ENCODE measurements around the gene IFT57. TPM values are rescaled to one million over a fixed set of nuclear protein-coding genes. Genes with fewer than 3 reads are reported as not detected.

IFT57 gene
- total and polyA plus RNA-seq, 7 donors: 34.4 to 55.0 (median 42.5) TPM

- no peak for DNase-seq
- Histone ChIP-seq H3K4me1 (peaks cover 0 to 7% (median 6%) of the 10 kb centered on the region in 4 donors), H3K36me3 (no peaks in the 10 kb centered on the region), H3K27me3 (no peaks in the 10 kb centered on the region), H3K9me3 (no peaks in the 10 kb centered on the region), H3K27ac (no peak overlapping the region), H3K4me3 (no peak overlapping the region)
- intact Hi-C loops (cut with DNase I): no loop called here
- WGBS, 2 donors: 71 to 90% methylated on average over 6 of the region's 6 CpGs
- TF ChIP-seq, protein P1, sequence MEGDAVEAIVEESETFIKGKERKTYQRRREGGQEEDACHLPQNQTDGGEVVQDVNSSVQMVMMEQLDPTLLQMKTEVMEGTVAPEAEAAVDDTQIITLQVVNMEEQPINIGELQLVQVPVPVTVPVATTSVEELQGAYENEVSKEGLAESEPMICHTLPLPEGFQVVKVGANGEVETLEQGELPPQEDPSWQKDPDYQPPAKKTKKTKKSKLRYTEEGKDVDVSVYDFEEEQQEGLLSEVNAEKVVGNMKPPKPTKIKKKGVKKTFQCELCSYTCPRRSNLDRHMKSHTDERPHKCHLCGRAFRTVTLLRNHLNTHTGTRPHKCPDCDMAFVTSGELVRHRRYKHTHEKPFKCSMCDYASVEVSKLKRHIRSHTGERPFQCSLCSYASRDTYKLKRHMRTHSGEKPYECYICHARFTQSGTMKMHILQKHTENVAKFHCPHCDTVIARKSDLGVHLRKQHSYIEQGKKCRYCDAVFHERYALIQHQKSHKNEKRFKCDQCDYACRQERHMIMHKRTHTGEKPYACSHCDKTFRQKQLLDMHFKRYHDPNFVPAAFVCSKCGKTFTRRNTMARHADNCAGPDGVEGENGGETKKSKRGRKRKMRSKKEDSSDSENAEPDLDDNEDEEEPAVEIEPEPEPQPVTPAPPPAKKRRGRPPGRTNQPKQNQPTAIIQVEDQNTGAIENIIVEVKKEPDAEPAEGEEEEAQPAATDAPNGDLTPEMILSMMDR (IDR thresholded peaks at IDR 0.05): no peak
- no peak for TF ChIP-seq EP300 (IDR thresholded peaks at IDR 0.05)
- TF ChIP-seq POLR2A (IDR thresholded peaks at IDR 0.05): no peak
- no peak for TF ChIP-seq POLR2AphosphoS5 (IDR thresholded peaks at IDR 0.05)
Measured at GRCh38 chr3:108117241-108117775, 104.9 kb downstream of the IFT57 start.

DNA sequence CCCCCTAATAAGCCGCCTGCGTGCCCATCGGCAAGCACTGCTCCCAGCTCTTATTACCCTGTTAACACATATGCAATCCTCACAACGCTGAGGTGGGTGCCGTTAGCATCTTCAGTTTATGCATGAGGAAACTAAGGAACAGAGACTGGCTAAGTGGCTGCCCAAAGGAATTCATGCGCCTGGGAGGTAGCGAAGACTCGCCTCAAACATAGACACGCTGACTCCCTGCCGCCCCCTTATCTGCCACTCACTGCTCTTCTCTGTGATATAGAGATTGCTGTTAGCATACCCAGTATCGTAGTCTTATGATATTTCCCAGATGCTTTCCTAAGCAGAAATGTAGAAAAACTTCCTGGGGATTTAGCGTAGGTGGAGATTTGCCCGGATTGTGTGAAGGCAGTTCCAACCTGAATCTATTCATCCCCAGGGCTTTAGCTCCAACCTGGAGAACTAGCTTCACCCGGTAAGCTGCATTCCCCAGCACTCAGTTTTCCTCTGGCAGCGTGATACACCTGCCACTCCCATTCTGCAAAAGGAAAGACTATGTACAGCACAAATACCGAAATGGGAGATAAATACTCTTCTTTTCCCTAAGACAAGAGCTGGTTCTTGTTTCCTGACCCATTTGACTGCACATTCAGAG, 107.7 kb downstream of the IFT57 start:
- no peak for TF ChIP-seq POLR2AphosphoS5 (IDR thresholded peaks at IDR 0.05)
- TF ChIP-seq EP300 (IDR thresholded peaks at IDR 0.05): no peak
- TF ChIP-seq, protein P1 (IDR thresholded peaks at IDR 0.05): no peak
- no peak for TF ChIP-seq POLR2A (IDR thresholded peaks at IDR 0.05)
- Histone ChIP-seq H3K4me3 (no peak overlapping the region), H3K36me3 (no peaks in the 10 kb centered on the region), H3K27me3 (no peaks in the 10 kb centered on the region), H3K9me3 (no peaks in the 10 kb centered on the region), H3K4me1 (peaks cover 0 to 7% (median 6%) of the 10 kb centered on the region in 4 donors), H3K27ac (no peak overlapping the region)
- WGBS, 2 donors: 85 to 91% methylated on average over 16 of the region's 16 CpGs
- intact Hi-C loops (cut with DNase I): no loop called here
- no peak for DNase-seq

DNA sequence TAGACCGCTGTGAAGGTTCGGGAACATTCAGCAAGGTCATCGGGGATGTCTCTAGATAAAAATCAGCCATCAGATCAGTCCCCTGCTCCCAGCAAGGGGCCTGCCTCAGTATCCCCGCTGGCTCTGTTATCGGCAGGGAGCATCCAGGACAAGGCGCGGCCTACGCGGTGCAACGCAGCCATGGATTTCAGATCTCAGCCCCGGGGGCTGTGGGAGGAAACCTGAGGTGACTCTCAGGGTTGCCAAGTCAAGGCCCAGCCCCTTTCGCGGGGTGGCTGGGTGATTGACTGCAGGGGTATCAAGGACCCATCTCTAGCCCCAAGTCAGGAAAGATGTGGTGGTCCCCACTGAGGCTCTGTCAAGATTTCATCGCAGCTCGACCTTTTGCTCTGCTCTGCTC, 108.2 kb downstream of the IFT57 start:
- intact Hi-C loops (cut with DNase I): no loop called here
- no peak for TF ChIP-seq EP300 (IDR thresholded peaks at IDR 0.05)
- TF ChIP-seq POLR2AphosphoS5 (IDR thresholded peaks at IDR 0.05): no peak
- TF ChIP-seq, protein P1 (IDR thresholded peaks at IDR 0.05): no peak
- TF ChIP-seq POLR2A (IDR thresholded peaks at IDR 0.05): no peak
- Histone ChIP-seq H3K4me3 (no peak overlapping the region), H3K27ac (no peak overlapping the region), H3K9me3 (no peaks in the 10 kb centered on the region), H3K27me3 (no peaks in the 10 kb centered on the region), H3K4me1 (peaks cover 0 to 7% (median 6%) of the 10 kb centered on the region in 4 donors), H3K36me3 (no peaks in the 10 kb centered on the region)
- no peak for DNase-seq
- 94 to 96% methylated on average over 15 of the region's 15 CpGs for WGBS, 2 donors

DNA sequence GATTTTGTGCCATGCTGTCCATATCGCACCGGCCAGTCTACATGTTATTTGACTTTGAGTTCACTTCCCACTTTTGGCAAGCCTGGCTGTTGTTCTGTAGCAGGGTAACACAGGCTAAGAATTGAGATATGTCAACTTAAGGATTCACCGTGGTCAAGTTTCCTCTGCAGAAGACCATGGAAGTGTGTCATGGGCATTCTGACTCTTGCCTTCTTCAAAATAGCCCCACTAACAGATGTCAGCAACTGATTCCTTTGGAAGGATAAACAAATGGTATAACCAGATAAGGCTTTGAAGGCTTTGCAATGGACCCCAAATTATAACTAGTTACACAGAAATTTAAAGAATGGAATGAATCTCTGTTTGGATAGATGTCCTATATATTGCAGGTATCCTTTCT, 111.3 kb downstream of the IFT57 start:
- no peaks in the 10 kb centered on the region for H3K9me3 ChIP-seq
- no peak for TF ChIP-seq POLR2AphosphoS5 (IDR thresholded peaks at IDR 0.05)
- no peak for TF ChIP-seq POLR2A (IDR thresholded peaks at IDR 0.05)
- TF ChIP-seq, protein P1 (IDR thresholded peaks at IDR 0.05): no peak
- TF ChIP-seq EP300 (IDR thresholded peaks at IDR 0.05): no peak
- no peak overlapping the region for H3K4me3 ChIP-seq
- DNase-seq: no peak
- 79 to 96% methylated on average over 3 of the region's 3 CpGs for WGBS, 2 donors
- intact Hi-C loops (cut with DNase I): no loop called here
- no peaks in the 10 kb centered on the region for H3K27me3 ChIP-seq
- no peaks in the 10 kb centered on the region for H3K4me1 ChIP-seq
- no peak overlapping the region for H3K27ac ChIP-seq
- no peaks in the 10 kb centered on the region for H3K36me3 ChIP-seq

Other genes with a start within 250 kb of the IFT57 start
- gene CD47, start 131.4 kb downstream of the IFT57 start, total RNA-seq: 10 to 100 TPM; 52.1 to 67.1 (median 62.0) TPM
- gene CD47, start 131.4 kb downstream of the IFT57 start, polyA plus RNA-seq: 10 to 100 TPM; 10.8 to 74.9 (median 19.2) TPM
- gene HHLA2, start 74.1 kb upstream of the IFT57 start, total RNA-seq: under 1 TPM in 1 of 4 donors, not detected in 3; 0.71 TPM
- gene HHLA2, start 74.1 kb upstream of the IFT57 start, polyA plus RNA-seq: 10 to 100 TPM; 60.0 to 97.8 (median 83.5) TPM